Measurements from ENCODE around the gene RBL2. TPM values are rescaled to one million over a fixed set of nuclear protein-coding genes. Genes with fewer than 3 reads are reported as not detected.

Gene RBL2
- total and polyA plus RNA-seq, 3 experiments from 2014 or later: 82.9 to 247 (median 86.4) TPM

- H3K27ac ChIP-seq (ENCODE audit: low read depth, low read length): no peak overlapping the region
- H3K9me3 ChIP-seq (ENCODE audit: low read length): peaks cover 10% of the 10 kb centered on the region
- Mint-ChIP-seq H3K4me3 (no peak overlapping the region), H3K9me3 (peaks cover 22 to 34% (median 27%) of the 10 kb centered on the region in 5 donors), H3K27me3 (no peaks in the 10 kb centered on the region), H3K4me1 (peaks cover 19 to 57% (median 39%) of the 10 kb centered on the region in 3 donors), H3K27ac (peak overlapping the region in 7 of 8 donors; percentile 3 to 79 (median 54)), H3K36me3 (peaks cover 49 to 97% (median 71%) of the 10 kb centered on the region in 3 donors)
- H3K4me1 ChIP-seq (ENCODE audit: insufficient read depth, low read length): peaks cover 11% of the 10 kb centered on the region
- no peaks in the 10 kb centered on the region for H3K27me3 ChIP-seq (ENCODE audit: insufficient read depth, low read length, poor library complexity, severe bottlenecking)
- POLR2A ChIA-PET: no interaction called here
- no peak for DNase-seq
- H3K36me3 ChIP-seq (ENCODE audit: insufficient read depth, low read length): peaks cover 86% of the 10 kb centered on the region
- no peak overlapping the region for H3K4me3 ChIP-seq (ENCODE audit: low read length)
- CTCF ChIA-PET: no interaction called here
Measured at GRCh38 chr16:53482123-53482522, 47.9 kb downstream of the RBL2 start.

- POLR2A ChIA-PET: interaction anchor here (0.7 to 0.9 kb wide), 2 partner anchors 10 to 50 kb away, joined by 3 read pairs; partner anchors contain the start of gene RBL2
- H3K4me3 ChIP-seq (ENCODE audit: low read length): no peak overlapping the region
- H3K9me3 ChIP-seq (ENCODE audit: low read length): peaks cover 10% of the 10 kb centered on the region
- H3K9me3 Mint-ChIP-seq: peaks cover 22 to 37% (median 29%) of the 10 kb centered on the region in 5 donors
- H3K27me3 ChIP-seq (ENCODE audit: insufficient read depth, low read length, poor library complexity, severe bottlenecking): no peaks in the 10 kb centered on the region
- no peak overlapping the region for H3K27ac ChIP-seq (ENCODE audit: low read depth, low read length)
- H3K36me3 ChIP-seq (ENCODE audit: insufficient read depth, low read length): peaks cover 78% of the 10 kb centered on the region
- H3K4me1 ChIP-seq (ENCODE audit: insufficient read depth, low read length): peaks cover 8% of the 10 kb centered on the region
- peaks cover 49 to 97% (median 76%) of the 10 kb centered on the region in 3 donors for H3K36me3 Mint-ChIP-seq
- peaks cover 14 to 53% (median 33%) of the 10 kb centered on the region in 3 donors for H3K4me1 Mint-ChIP-seq
- H3K27me3 Mint-ChIP-seq: no peaks in the 10 kb centered on the region
- DNase-seq: no peak
- H3K4me3 Mint-ChIP-seq: no peak overlapping the region
- peak overlapping the region in 4 of 8 donors; percentile 5 to 52 (median 18) for H3K27ac Mint-ChIP-seq
- CTCF ChIA-PET: no interaction called here
Measured at GRCh38 chr16:53484542-53484941, 50.3 kb downstream of the RBL2 start.

DNA sequence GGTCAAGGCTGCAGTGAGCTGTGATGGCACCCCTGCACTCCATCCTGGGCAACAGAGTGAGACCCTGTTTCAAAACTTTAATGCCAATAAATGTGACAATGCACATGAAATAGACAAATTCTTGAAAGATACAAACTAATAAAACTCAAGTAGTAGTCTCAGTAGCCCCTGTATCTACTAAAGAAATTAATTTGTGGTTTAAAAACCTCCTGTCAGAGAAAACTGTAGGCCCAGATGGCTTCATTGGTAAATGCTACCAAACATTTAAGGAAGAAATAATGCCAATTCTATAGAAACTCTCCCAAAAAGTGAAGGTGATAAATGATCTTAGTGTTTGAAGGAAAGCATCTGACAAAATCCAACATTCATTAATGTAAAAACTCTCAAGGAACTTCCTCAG, 52.0 kb downstream of the RBL2 start:
- no peak overlapping the region for H3K27ac ChIP-seq (ENCODE audit: low read depth, low read length)
- peaks cover 12% of the 10 kb centered on the region for H3K4me1 ChIP-seq (ENCODE audit: insufficient read depth, low read length)
- H3K4me3 Mint-ChIP-seq: peak overlapping the region in 1 of 7 donors; percentile 5
- peaks cover 51 to 95% (median 65%) of the 10 kb centered on the region in 3 donors for H3K36me3 Mint-ChIP-seq
- H3K27ac Mint-ChIP-seq: peak overlapping the region in 7 of 8 donors; percentile 43 to 82 (median 52)
- POLR2A ChIA-PET: interaction anchor here (1.4 kb wide), 1 partner anchor 28 kb away, joined by 5 read pairs; no protein-coding TSS in a partner anchor
- no peak overlapping the region for H3K4me3 ChIP-seq (ENCODE audit: low read length)
- no peaks in the 10 kb centered on the region for H3K27me3 ChIP-seq (ENCODE audit: insufficient read depth, low read length, poor library complexity, severe bottlenecking)
- CTCF ChIA-PET: interaction anchor here (1.2 kb wide), 1 partner anchor 16 kb away, joined by 3 read pairs; the partner anchor contains the start of gene AKTIP
- H3K27me3 Mint-ChIP-seq: no peaks in the 10 kb centered on the region
- H3K4me1 Mint-ChIP-seq: peaks cover 21 to 53% (median 45%) of the 10 kb centered on the region in 3 donors
- peaks cover 10% of the 10 kb centered on the region for H3K9me3 ChIP-seq (ENCODE audit: low read length)
- H3K9me3 Mint-ChIP-seq: peaks cover 22 to 37% (median 29%) of the 10 kb centered on the region in 5 donors
- H3K36me3 ChIP-seq (ENCODE audit: insufficient read depth, low read length): peaks cover 71% of the 10 kb centered on the region
- DNase-seq: no peak

DNA sequence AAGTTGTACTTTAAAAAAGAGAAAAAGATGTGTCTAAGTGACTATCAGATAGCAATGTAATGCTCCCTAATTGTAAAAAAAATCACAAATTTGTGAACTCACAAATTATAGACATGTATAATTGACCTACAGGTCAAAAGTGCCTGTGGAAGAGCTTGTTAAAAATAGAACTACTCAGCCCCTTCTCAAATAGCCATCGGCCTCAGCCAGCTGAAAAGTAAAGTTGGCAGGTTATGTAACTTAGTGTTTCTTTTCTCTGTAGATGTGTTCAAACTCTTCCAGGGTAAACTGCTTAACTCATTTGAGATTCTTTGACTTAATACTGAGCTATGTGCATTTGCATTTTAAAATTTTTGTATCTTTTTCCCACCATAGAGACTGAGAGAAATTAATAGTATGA, 55.5 kb downstream of the RBL2 start:
- H3K9me3 ChIP-seq (ENCODE audit: low read length): peaks cover 10% of the 10 kb centered on the region
- CTCF ChIA-PET: interaction anchor here (1.5 kb wide), 1 partner anchor 9 kb away, joined by 3 read pairs; no protein-coding TSS in a partner anchor
- no peak overlapping the region for H3K4me3 Mint-ChIP-seq
- no peaks in the 10 kb centered on the region for H3K27me3 Mint-ChIP-seq
- H3K4me3 ChIP-seq (ENCODE audit: low read length): no peak overlapping the region
- no peak for DNase-seq
- peaks cover 13% of the 10 kb centered on the region for H3K4me1 ChIP-seq (ENCODE audit: insufficient read depth, low read length)
- H3K36me3 Mint-ChIP-seq: peaks cover 41 to 95% (median 42%) of the 10 kb centered on the region in 3 donors
- peak overlapping the region in 7 of 8 donors; percentile 4 to 91 (median 66) for H3K27ac Mint-ChIP-seq
- H3K4me1 Mint-ChIP-seq: peaks cover 26 to 62% (median 58%) of the 10 kb centered on the region in 3 donors
- POLR2A ChIA-PET: interaction anchor here (0.6 kb wide), 1 partner anchor 36 kb away, joined by 3 read pairs; no protein-coding TSS in a partner anchor
- no peaks in the 10 kb centered on the region for H3K27me3 ChIP-seq (ENCODE audit: insufficient read depth, low read length, poor library complexity, severe bottlenecking)
- H3K36me3 ChIP-seq (ENCODE audit: insufficient read depth, low read length): peaks cover 53% of the 10 kb centered on the region
- no peak overlapping the region for H3K27ac ChIP-seq (ENCODE audit: low read depth, low read length)
- H3K9me3 Mint-ChIP-seq: peaks cover 13 to 26% (median 20%) of the 10 kb centered on the region in 5 donors

DNA sequence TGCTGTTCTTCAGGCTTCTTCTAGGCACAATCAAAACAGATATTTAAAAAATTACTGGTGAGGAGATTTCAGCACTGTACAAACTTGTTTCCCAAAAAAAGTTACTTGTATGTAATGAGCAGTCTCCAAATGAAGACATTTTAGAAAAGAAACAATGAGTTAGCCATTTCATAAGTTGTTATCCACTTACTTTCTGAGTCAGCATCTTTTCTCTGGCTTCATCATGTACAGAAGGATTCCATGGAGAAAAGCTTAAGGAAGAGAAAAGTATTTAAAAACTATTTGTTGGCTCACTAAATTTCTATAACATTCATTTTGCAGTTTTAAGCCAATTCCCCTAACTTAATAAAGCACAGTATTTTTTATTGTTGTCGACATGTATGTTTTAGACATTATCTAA, 58.2 kb downstream of the RBL2 start:
- H3K36me3 Mint-ChIP-seq: peaks cover 26 to 95% (median 33%) of the 10 kb centered on the region in 3 donors
- H3K4me3 Mint-ChIP-seq: no peak overlapping the region
- H3K9me3 Mint-ChIP-seq: no peaks in the 10 kb centered on the region
- Histone ChIP-seq H3K36me3 (ENCODE audit: insufficient read depth, low read length) (peaks cover 51% of the 10 kb centered on the region), H3K4me1 (ENCODE audit: insufficient read depth, low read length) (peaks cover 13% of the 10 kb centered on the region), H3K27ac (ENCODE audit: low read depth, low read length) (no peak overlapping the region), H3K4me3 (ENCODE audit: low read length) (no peak overlapping the region), H3K9me3 (ENCODE audit: low read length) (no peaks in the 10 kb centered on the region), H3K27me3 (ENCODE audit: insufficient read depth, low read length, poor library complexity, severe bottlenecking) (no peaks in the 10 kb centered on the region)
- H3K4me1 Mint-ChIP-seq: peaks cover 40 to 80% (median 73%) of the 10 kb centered on the region in 3 donors
- peak overlapping the region in 7 of 8 donors; percentile 22 to 87 (median 70) for H3K27ac Mint-ChIP-seq
- DNase-seq: no peak
- ChIA-PET CTCF (interaction anchor here (1.3 kb wide), 1 partner anchor 12 kb away, joined by 3 read pairs; no protein-coding TSS in a partner anchor), POLR2A (no interaction called here)
- no peaks in the 10 kb centered on the region for H3K27me3 Mint-ChIP-seq

DNA sequence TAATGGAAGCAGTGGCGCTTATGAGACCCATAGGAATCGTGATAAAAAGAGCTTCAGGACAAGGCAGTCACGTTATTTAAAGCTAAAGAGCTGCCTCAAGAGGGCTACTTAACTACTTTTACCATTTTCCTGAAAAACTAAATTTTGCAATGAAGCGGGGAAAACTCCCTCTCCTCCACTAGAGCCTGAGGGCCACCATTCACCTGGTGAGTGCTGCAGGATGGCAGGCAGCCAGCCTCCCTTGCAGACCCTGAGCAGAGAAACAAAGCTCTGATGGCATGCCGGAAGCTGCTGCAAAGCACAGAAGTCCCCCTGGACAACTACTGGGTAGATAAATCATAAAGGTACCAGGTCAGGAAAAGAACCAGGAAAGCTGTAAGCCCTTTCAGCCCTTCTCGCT, 60.4 kb downstream of the RBL2 start:
- Mint-ChIP-seq H3K27ac (peak overlapping the region in 3 of 8 donors; percentile 32 to 43 (median 36)), H3K4me3 (no peak overlapping the region), H3K4me1 (peaks cover 48 to 82% (median 75%) of the 10 kb centered on the region in 3 donors), H3K27me3 (no peaks in the 10 kb centered on the region), H3K36me3 (peaks cover 15 to 94% (median 23%) of the 10 kb centered on the region in 3 donors), H3K9me3 (no peaks in the 10 kb centered on the region)
- H3K27me3 ChIP-seq (ENCODE audit: insufficient read depth, low read length, poor library complexity, severe bottlenecking): no peaks in the 10 kb centered on the region
- H3K27ac ChIP-seq (ENCODE audit: low read depth, low read length): no peak overlapping the region
- H3K4me1 ChIP-seq (ENCODE audit: insufficient read depth, low read length): peaks cover 19% of the 10 kb centered on the region
- H3K4me3 ChIP-seq (ENCODE audit: low read length): no peak overlapping the region
- peaks cover 56% of the 10 kb centered on the region for H3K36me3 ChIP-seq (ENCODE audit: insufficient read depth, low read length)
- no peaks in the 10 kb centered on the region for H3K9me3 ChIP-seq (ENCODE audit: low read length)
- ChIA-PET POLR2A (interaction anchor here (0.5 to 2.3 kb wide), 4 partner anchors 8 to 38 kb away, joined by 3 to 9 read pairs (median 3); partner anchors contain the start of gene AKTIP), CTCF (interaction anchor here (0.9 to 1.2 kb wide), 2 partner anchors 41 to 59 kb away, joined by 3 read pairs; no protein-coding TSS in a partner anchor)
- no peak for DNase-seq

DNA sequence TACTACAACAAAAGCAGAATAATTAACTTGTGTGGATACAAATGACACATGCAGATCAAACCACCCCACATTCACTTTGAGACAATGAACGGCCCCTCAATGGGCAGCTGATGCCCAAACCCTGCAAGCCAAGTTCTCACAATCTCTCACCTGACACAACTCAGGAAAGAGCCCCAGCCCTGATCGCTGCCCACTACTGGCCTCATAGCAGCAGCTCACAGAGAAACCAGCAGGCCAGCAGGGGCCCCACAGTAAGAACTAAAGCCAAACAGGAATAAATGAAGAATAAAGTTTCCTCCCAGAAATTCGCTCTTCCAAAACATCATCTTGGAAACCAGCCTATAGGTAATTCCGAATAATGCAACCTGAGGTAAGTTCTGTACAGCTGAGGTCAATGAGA, 61.1 kb downstream of the RBL2 start:
- no peaks in the 10 kb centered on the region for H3K27me3 ChIP-seq (ENCODE audit: insufficient read depth, low read length, poor library complexity, severe bottlenecking)
- ChIA-PET POLR2A (interaction anchor here (0.5 to 2.3 kb wide), 3 partner anchors 7 to 16 kb away, joined by 3 to 9 read pairs (median 3); partner anchors contain the start of gene AKTIP), CTCF (interaction anchor here (0.9 to 1.2 kb wide), 2 partner anchors 41 to 60 kb away, joined by 3 read pairs; no protein-coding TSS in a partner anchor)
- Mint-ChIP-seq H3K9me3 (no peaks in the 10 kb centered on the region), H3K27ac (peak overlapping the region in 6 of 8 donors; percentile 17 to 78 (median 54)), H3K27me3 (no peaks in the 10 kb centered on the region), H3K4me3 (no peak overlapping the region), H3K36me3 (peaks cover 15 to 93% (median 20%) of the 10 kb centered on the region in 3 donors), H3K4me1 (peaks cover 46 to 81% (median 74%) of the 10 kb centered on the region in 3 donors)
- peaks cover 52% of the 10 kb centered on the region for H3K36me3 ChIP-seq (ENCODE audit: insufficient read depth, low read length)
- no peak for DNase-seq
- H3K4me1 ChIP-seq (ENCODE audit: insufficient read depth, low read length): peaks cover 16% of the 10 kb centered on the region
- no peak overlapping the region for H3K4me3 ChIP-seq (ENCODE audit: low read length)
- no peaks in the 10 kb centered on the region for H3K9me3 ChIP-seq (ENCODE audit: low read length)
- H3K27ac ChIP-seq (ENCODE audit: low read depth, low read length): no peak overlapping the region

- no peaks in the 10 kb centered on the region for H3K9me3 Mint-ChIP-seq
- Histone ChIP-seq H3K4me3 (ENCODE audit: low read length) (no peak overlapping the region), H3K36me3 (ENCODE audit: insufficient read depth, low read length) (peaks cover 40% of the 10 kb centered on the region), H3K4me1 (ENCODE audit: insufficient read depth, low read length) (peaks cover 23% of the 10 kb centered on the region), H3K27ac (ENCODE audit: low read depth, low read length) (no peak overlapping the region), H3K27me3 (ENCODE audit: insufficient read depth, low read length, poor library complexity, severe bottlenecking) (no peaks in the 10 kb centered on the region), H3K9me3 (ENCODE audit: low read length) (no peaks in the 10 kb centered on the region)
- H3K36me3 Mint-ChIP-seq: peaks cover 7 to 74% (median 15%) of the 10 kb centered on the region in 3 donors
- H3K4me3 Mint-ChIP-seq: peak overlapping the region in 4 of 7 donors; percentile 12 to 47 (median 27)
- ChIA-PET POLR2A (no interaction called here), CTCF (no interaction called here)
- no peak for DNase-seq
- H3K27me3 Mint-ChIP-seq: no peaks in the 10 kb centered on the region
- H3K4me1 Mint-ChIP-seq: peaks cover 56 to 79% (median 63%) of the 10 kb centered on the region in 3 donors
- peak overlapping the region in 6 of 8 donors; percentile 9 to 81 (median 56) for H3K27ac Mint-ChIP-seq
Measured at GRCh38 chr16:53498984-53499383, 64.7 kb downstream of the RBL2 start.
